GM11168 (cell line): ENCODE measurements around the gene MGAT4C.
"Not testable (repeated sequence)": the region's sequence is repeated elsewhere in the genome, so short reads cannot be mapped to it uniquely, and the experiment has no call there.

Source experiments
- in situ Hi-C: fragments of 300-500 bp; cut with MboI; formaldehyde crosslinking; loops from one replicate; pipeline ENCODE4 v1.12.0; 2022; ENCODE audit warnings: low sequenced_read_pairs; ENCODE audit not compliant: unreplicated experiment

MGAT4C gene

DNA sequence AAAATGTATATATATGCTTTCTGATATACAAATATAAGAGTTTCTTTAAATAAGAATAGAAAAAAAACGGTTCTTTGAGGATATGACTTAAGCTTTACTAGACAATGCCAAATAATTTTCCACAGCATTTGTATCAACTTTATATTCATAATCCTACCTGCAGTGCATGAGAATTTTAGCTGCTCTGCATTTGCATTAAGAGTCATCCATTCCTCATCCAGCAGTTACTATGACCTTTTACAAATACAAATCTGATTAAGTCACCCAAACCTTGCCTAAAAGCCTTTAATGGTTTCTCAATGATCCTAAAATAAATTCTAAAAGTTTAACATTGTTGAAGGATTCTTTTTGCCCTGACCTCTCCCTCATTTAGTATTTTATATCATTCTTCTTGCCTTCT is 116.5 kb downstream of the MGAT4C start:
- in situ Hi-C loops, result no loop called here

GRCh38 chr12:86138770-86139169 is 117.4 kb downstream of the MGAT4C start:
- in situ Hi-C loops, result no loop called here

DNA sequence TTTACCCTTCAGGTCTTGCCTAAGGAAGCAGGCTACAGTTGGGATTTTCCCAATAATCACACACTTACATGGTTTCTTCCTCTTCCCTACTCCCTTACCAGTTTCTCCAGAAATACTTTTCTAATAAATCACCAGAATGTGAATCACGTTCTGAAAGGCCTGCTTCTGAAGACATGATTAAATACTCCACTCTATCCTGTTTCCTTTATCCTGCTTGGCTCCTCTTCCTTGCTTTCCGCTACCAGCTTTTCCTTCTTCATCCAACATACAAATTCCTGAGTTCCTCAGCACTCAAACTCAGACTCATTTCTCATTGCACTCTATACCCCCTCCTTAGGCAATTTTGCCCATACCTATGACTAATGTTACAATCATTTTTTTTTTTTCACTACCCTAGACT is 118.3 kb downstream of the MGAT4C start:
- in situ Hi-C loops, result no loop called here

GRCh38 chr12:86134561-86134960 is 121.6 kb downstream of the MGAT4C start:
- in situ Hi-C loops, result no loop called here

GRCh38 chr12:86126900-86127299 is 129.3 kb downstream of the MGAT4C start:
- in situ Hi-C loops, result not testable (repeated sequence)

DNA sequence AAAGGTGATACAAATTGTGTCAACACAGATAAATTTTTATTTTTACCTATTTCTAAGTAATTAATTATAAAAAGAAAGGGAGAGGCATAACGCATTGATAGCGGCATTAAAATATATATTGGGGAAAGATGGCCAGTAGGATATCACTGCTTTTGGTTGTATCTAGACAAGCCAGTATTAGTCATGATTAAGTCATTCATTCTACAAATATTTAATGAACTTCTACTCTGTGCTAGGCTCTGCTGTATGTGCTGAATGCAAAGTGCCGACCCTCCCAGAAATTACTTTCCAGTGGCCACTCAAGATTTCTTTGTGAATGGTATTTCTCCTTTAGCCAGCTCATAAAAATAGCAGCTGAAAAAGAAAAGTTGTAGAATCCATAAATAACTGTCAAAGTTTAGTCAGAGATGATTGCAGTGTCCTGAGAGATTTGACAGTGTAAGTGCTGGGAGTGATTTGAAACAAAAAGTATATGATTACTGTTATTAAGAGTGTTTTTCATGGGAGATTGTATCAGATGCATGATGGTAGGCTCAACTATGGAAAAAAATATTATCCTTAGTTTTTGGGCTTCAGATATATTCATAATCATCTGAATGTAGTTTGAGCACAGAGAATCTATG is 133.2 kb downstream of the MGAT4C start:
- in situ Hi-C loops, result no loop called here

DNA sequence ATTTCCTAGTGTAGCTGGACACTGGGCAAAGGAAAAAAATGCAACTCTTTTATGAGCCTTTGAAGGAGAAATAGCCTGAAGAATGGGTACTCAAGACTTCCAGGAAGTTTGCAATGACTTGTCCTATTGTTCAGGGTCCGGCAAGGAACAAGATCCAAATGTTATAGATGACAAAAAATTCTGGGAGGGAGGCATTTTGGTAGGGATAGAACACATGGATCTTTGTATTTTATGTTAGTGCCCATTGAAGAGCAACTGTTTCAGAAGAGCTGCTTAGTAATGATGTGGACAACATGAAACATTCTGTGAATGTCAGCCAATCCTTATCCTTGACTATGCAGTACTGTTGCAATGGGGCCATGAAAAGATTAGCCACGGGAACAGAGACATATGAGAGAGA is 138.0 kb downstream of the MGAT4C start:
- in situ Hi-C loops, result no loop called here

DNA sequence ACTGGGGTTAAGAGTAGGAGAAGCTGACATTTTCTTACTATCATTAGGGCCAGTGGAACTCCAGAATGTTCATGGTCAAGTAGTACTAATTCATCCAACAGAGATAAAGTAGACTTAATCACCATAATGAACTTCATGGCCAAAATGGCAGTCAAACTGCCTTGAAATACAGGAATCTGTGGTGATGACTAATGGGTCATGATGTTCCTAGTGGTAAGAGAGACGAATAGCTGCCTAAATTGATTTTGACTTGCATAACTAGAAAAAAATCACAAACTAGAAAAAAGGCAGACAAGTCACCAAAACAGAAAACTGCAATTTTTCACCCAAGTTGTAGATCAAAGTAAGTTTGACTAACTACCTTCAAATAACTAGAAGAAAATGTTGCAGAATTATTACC is 138.5 kb downstream of the MGAT4C start:
- in situ Hi-C loops, result no loop called here

- in situ Hi-C loops, result no loop called here
Measured at GRCh38 chr12:86104087-86104486, 152.1 kb downstream of the MGAT4C start.

DNA sequence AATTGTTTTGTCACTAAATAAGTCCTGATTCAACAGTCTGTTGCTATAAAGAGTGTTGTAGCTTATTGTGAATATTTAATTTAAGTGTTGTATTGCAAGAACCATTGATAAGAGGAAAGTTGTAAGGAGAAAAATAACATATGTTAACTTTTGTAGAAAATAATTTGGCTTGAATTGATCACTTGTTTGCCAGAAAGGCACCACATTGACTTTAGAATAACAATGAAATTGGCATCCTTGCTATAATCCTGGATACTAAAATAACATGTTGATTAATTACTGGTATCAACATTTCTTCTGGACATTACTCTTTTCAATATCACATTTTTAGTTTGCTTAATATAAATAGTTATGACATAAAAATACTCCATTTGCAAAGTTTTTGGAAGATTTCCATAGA is 159.0 kb downstream of the MGAT4C start:
- in situ Hi-C loops, result no loop called here

DNA sequence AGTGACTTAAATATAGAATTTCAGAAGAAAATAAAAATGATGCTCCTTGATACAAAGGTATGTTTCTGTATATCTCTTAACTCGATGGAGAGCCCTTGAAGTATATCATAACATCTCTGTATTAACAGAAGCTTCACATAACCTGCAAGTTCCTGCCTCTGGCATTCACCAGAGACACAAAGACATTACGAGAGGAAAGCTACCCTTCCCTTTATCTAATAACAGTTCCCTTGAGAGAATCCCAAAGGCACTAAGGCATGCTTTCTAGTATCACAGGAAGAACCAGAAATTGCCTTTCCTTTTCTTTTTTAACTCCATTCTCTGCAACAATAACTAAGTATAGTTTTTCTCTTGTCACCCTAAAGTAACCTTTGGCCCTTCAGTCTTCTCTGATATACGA is 164.5 kb downstream of the MGAT4C start:
- in situ Hi-C loops, result no loop called here

DNA sequence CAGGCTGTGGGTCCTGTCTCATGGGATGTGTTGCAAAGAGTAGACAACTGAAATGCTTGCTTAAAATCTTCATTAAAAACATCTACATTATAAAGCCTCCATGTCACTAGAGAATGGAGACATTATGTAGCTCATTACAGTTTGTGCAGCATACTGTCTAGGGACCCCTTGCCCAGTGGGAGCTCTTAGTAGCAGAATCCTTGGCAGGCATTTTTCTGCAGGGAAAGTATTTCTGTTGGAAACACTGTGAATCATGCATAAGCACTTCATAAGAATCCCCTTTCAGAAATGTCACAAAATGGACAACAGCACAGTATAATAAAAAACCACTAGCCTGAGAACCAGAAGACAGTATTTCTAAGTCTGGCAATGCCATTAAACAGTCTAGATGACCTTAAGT is 174.3 kb downstream of the MGAT4C start:
- in situ Hi-C loops, result no loop called here

- in situ Hi-C loops, result not testable (repeated sequence)
Measured at GRCh38 chr12:86059052-86059451, 197.1 kb downstream of the MGAT4C start.

DNA sequence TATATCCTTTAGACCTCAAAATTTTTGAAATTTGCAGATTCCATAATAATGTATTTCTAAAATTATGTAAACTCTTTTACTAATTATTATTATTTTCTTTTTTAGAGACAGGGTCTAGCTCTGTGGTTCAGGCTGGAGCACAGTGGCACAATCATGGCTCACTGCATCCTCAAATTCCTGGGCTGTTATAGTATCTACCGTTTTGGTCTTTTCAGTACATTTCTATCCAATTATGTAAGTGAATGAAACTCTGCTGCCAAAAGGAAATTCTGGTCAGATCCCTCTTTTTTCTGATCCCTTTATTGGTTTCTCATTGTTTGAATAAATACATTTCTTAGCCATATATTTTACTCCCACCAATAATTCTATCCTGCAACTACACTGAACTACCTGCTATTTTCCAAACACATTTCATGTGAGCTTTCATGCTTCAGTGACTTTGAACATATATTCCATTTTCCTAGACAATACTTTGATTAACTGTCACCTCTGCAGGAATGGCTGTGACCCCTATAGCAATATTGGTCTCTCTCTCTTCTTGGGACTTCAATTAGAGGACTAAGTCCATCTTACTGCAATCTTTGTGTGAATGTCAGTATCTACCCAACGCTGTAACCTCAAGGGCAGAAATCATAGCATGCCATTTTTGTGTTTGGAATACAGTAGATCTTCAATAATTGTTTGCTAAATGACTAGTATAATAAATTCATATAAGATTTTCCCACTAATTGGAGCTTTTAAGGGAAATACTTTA is 198.9 kb downstream of the MGAT4C start:
- in situ Hi-C loops, result no loop called here

DNA sequence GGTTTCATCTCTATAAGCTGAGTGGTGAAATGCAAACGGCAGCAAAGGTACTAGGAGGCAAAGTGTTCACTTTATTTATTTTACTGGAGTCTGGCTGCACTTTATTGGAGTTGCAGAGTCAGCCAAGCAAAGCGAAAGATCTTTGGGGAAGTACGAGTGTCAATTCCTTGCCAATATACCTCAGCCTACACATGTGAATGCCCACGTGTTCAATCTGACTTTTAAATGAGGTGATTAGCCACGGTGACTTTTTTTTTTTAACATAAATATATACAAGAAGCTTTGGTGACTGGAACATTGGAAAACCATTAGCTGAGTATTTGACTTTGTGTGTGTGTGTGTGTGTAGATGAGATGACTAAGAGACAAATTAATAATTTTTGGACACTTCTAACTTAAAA is 203.3 kb downstream of the MGAT4C start:
- in situ Hi-C loops, result no loop called here

GRCh38 chr12:86050010-86050409 is 206.2 kb downstream of the MGAT4C start:
- in situ Hi-C loops, result no loop called here

DNA sequence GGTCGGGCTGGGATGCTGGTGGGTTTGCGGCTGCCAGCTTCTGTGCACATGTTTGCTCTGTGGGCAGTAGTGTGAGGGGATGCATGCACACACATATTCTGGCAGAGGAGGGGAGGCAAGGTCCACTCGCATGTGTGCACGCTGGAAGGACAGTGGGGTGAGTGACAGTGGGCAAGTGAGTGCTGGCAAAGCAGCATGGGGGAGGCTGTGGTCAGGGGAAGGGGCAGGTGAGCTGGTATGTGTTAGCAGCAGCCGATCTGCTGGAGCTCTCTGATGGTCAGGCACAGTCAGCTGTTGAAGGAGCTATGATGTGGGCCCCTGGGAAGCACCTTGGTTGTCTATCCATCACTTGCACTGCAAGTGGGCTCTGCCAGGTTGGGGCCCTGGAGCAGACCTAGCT is 211.8 kb downstream of the MGAT4C start:
- in situ Hi-C loops, result no loop called here

GRCh38 chr12:86042062-86042461 is 214.1 kb downstream of the MGAT4C start:
- in situ Hi-C loops, result no loop called here

DNA sequence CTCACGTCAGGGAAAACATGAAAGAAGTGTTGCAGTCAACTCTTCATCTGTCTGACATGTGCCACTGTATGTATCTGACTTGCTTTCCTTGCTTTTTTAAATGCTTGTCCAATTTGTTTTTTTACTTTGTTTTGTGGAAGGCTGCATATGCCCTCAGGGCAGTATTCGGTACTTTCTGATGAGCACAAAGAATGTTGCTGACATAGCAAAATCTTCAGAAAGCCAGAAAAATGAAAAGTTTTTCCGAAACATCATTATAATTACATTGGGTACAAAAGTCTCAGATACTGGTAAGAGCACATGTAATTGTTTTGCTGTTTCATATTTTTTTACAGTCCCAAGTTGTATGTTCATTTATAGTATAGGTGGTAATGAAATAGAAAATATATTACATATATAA is 237.8 kb downstream of the MGAT4C start:
- in situ Hi-C loops, result no loop called here

DNA sequence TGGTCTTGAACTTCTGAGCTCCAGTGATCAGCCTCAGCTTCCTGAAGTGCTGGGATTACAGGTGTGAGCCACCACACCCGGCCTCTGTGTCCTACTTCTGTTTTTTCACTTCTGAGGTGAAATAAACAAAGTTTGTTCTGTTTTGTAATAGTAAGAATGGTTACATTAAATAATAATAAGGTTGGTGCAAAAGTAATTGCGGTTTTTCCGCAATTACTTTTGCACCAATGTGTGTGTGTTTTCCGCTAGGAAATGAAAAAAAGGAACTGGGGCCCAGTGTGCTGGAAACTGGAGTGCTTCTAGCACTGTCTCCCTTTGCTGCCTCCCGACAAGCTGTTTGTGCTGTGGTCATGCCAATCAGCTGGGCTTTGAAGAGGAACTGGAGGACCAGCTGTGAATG is 241.2 kb downstream of the MGAT4C start:
- in situ Hi-C loops, result no loop called here

- in situ Hi-C loops, result no loop called here
Measured at GRCh38 chr12:86006727-86007126, 249.5 kb downstream of the MGAT4C start.

DNA sequence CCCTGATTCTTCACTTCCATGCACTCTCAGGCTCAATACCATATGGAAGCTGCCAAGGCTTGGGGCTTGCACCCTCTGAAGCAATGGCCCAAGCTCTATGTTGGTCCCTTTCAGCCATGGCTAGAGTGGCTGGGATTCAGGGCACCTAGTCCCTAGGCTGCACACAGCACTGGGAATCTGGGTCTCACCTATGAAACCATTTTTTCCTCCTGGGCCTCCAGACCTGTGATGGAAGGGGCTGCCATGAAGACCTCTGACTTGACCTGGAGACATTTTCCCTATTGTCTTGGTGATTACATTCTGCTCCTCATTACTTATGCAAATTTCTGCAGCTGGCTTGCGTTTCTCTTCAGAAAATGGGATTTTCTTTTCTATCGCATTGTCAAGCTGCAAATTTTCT is 258.1 kb downstream of the MGAT4C start:
- in situ Hi-C loops, result no loop called here
